G401 (cell line): ENCODE measurements around the gene ARHGAP32. TPM values are rescaled to one million over a fixed set of nuclear protein-coding genes. Genes with fewer than 3 reads are reported as not detected.
"Not testable (repeated sequence)": the region's sequence is repeated elsewhere in the genome, so short reads cannot be mapped to it uniquely, and the experiment has no call there.

Experiments used
- DNase-seq: peaks from one replicate; pipeline ENCODE4 v3.0.0-alpha.2; 2015; ENCODE audit warnings: low spot score
- in situ Hi-C: cut with HindIII; loops from 2 replicates; pipeline ENCODE4 v1.10.0; 2016; ENCODE audit warnings: low sequenced_read_pairs, mixed read lengths
- total RNA-seq: library from RNA; depleted of rRNA; stranded (reverse); fragments of >200 nt; shearing (Covaris generic); gene quantifications from 2 replicates; pipeline ENCODE4 v1.2.3, GENCODE V29; 2014

The ARHGAP32 gene
- total RNA-seq, 1 experiment from 2014 or later, result not detected

DNA sequence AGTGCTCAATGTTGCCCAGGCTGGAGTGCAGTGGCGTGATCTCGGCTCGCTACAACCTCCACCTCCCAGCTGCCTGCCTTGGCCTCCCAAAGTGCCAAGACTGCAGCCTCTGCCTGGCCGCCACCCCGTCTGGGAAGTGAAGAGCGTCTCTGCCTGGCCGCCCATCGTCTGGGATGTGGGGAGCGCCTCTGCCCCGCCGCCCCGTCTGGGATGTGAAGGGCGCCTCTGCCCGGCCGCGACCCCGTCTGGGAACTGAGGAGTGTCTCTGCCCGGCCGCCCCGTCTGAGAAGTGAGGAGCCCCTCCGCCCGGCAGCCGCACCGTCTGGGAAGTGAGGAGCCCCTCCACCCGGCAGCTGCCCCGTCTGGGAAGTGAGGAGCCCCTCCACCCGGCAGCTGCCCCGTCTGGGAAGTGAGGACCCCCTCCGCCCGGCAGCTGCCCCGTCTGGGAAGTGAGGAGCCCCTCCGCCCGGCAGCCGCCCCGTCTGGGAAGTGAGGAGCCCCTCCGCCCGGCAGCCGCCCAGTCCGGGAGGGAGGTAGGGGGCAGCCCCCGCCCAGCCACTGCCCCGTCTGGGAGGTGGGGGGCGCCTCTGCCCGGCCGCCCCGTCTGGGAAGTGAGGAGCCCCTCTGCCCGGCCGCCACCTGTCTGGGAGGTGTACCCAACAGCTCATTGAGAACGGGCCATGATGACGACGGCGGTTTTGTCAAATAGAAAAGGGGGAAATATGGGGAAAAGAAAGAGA, 63.1 kb downstream of the ARHGAP32 start:
- in situ Hi-C loops, DNase-seq: not testable (repeated sequence)

- in situ Hi-C loops, result no loop called here
- DNase-seq, result no peak
Observed at GRCh38 chr11:129119036-129119435, 73.1 kb downstream of the ARHGAP32 start.

DNA sequence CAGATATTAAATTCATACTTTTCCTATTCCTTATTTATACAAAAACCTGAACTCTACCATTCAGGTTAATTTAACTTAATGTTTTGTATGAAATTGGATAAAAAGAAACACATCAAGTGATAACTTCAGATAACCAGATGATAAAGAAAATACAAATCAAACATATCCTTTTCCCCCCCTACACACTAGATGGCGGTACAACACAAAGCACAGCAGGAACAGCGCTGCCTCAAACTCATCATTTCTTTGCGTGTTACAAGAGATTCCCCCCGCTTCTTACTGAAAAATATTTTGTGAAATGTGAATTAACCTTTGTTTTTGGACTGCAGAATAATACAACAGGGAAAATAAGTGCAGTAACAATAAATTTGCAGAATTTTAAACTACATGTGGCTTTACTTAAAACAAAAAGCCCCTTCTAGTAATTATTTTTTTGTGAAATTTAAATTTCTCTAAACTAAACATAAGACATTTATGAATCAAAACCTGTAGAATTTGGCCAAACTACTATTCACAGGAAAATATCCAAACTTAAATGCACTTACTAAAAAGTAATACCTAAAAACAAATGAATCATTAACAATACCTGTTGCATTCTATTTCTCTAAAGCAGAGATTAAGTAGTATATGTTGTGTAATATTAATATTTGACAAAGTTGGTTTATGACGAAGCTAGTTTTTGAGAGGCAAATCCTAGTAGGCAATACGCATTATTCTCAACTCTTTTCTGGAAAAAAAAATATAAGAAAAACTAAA, 74.4 kb downstream of the ARHGAP32 start:
- DNase-seq, result peak; percentile 64
- in situ Hi-C loops, result no loop called here

GRCh38 chr11:129115652-129116586, 76.2 kb downstream of the ARHGAP32 start:
- DNase-seq, result no peak
- in situ Hi-C loops, result no loop called here

DNA sequence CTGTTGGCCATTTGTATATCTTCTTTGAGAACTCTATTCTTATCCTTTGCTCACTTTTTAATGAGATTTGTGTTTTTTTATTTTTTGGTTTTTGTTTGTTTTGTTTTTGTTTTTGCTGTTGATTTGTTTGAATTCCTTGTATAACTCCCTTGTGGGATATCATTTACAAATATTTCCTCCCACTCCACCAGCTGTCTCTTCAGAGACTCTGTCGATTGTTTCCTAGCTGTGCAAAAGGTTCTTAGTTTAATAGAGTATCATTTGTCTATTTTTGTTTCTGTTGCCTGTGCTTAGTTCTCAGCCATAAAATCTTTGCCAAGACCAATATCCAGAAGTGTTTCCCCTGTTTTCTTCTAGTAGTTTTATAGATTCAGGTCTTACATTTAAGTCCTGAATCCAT, 82.4 kb downstream of the ARHGAP32 start:
- in situ Hi-C loops, result no loop called here
- no peak for DNase-seq

GRCh38 chr11:129106788-129107187, 85.3 kb downstream of the ARHGAP32 start:
- in situ Hi-C loops, result no loop called here
- no peak for DNase-seq

- in situ Hi-C loops, result no loop called here
- DNase-seq, result no peak
Observed at GRCh38 chr11:129102756-129103155, 89.4 kb downstream of the ARHGAP32 start.

- no peak for DNase-seq
- in situ Hi-C loops, result no loop called here
Observed at GRCh38 chr11:129102225-129102624, 89.9 kb downstream of the ARHGAP32 start.

GRCh38 chr11:129093283-129093682, 98.8 kb downstream of the ARHGAP32 start:
- DNase-seq, result no peak
- in situ Hi-C loops, result no loop called here

DNA sequence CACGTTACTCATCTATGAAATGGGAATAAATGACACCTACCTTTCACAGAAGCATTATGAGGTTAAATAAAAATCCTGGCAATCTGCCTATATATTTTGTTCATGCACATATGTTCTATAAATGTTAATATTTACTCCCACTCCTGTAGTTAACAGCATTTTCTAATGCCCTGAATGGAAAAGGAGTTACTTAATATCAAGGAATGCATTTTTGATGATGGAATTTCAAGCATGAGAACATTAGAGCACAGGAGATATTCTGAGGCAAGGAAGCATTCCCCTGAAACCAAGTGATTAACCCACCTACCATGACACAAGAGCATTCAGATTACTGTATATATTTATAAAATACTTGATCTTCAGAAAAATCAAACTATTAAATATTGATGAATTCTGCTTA, 102.1 kb downstream of the ARHGAP32 start:
- in situ Hi-C loops, result no loop called here
- DNase-seq, result no peak

DNA sequence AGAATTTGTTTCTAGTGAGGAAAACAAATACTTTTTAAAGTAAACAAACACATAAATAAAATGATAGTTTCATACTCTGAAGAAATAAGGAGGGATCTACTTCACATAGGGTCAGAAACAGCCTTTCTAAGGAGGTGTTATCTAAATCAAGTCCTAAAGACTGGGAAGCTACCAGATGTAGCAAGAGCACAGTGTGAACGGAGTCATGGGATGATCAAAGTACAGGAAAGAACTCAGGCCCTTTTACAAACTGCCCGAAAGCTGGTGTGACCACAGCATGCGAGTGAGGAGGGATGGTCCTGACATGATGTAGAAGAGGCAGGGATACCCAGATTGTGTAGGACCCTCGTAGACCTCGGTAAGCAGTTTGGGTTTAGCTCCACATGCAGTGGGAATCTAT, 102.8 kb downstream of the ARHGAP32 start:
- no peak for DNase-seq
- in situ Hi-C loops, result no loop called here

DNA sequence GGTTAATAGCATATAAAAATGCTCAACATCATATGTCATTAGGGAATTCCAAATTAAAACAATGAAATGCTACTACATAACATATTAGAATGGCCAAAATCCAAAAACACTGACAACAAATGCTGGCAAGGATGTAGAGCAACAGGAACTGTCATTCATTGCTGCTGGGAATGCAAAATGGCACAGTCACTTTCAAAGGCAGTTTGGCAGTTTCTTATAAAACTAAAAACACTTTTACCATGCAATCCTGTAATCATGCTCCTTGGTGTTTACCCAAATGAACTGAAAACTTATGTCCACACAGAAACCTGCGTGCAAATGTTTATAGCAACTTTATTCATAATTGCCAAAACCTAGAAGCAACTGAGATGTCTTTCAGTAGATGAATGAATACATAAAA, 105.1 kb downstream of the ARHGAP32 start:
- in situ Hi-C loops, result no loop called here

GRCh38 chr11:129077191-129077590, 114.9 kb downstream of the ARHGAP32 start:
- in situ Hi-C loops, result no loop called here
- no peak for DNase-seq

More for the DNA sequence above, 105.1 kb downstream of the ARHGAP32 start:
- DNase-seq, result no peak

- in situ Hi-C loops, result no loop called here
- no peak for DNase-seq
Observed at GRCh38 chr11:129075757-129076156, 116.4 kb downstream of the ARHGAP32 start.

DNA sequence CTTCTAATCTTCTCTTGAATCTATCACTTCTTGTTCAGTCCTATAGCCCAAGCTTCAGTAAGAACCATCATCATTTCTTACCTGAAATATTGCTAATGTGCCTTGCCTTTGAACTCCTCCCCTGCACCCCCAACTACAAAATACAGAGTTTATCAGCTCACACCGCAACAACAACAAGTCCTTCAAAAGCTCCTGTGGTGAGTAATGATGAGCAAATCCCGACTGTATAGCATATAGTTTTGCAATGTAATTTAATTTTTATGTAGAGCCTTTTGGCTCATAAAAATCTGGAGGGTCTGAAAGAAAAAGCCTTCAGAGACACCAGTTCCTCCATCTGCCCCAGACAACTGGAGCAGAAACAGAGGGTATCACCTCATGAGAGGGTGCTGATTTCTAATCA, 124.7 kb downstream of the ARHGAP32 start:
- DNase-seq, result no peak
- in situ Hi-C loops, result no loop called here

GRCh38 chr11:129066229-129066628, 125.9 kb downstream of the ARHGAP32 start:
- DNase-seq, result no peak
- in situ Hi-C loops, result no loop called here

GRCh38 chr11:129063118-129063517, 129.0 kb downstream of the ARHGAP32 start:
- in situ Hi-C loops, result no loop called here
- no peak for DNase-seq

DNA sequence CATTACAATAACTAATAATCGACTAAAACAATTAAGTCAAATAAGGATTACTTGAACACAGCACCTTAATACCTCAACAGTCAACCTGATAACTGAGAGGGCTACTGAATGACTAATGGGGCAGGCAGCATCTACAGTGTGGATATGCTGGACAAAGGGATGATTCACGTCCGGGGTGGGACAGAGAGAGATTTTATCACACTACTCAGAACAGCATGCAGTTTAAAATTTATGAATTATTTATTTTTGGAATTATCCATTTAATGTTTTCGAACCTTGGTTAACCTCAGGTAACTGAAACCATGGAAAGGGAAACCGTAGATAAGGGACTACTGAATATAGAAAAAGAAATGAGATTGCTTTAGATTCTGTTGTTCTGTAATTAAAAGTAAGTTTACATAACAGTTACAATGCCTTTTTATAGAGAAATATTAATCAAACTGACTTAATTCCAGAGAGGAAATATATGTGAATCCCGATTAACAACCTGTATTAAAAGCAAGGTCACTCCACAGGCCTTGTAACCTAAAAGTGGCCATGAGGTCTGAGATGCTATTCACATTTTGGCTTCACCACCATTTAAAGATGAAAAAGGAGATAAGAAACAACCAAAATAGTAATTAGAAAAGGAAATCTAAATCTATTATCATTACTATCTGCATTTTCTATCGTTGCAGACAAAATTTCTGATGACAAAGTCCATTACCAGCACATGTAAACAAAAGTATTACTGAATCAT, 130.5 kb downstream of the ARHGAP32 start:
- in situ Hi-C loops, result no loop called here

GRCh38 chr11:129056916-129057315, 135.2 kb downstream of the ARHGAP32 start:
- in situ Hi-C loops, result no loop called here
- DNase-seq, result no peak

More for the DNA sequence above, 130.5 kb downstream of the ARHGAP32 start:
- no peak for DNase-seq
